Psoas muscle (tissue), 8 donors: Measurements from ENCODE around the gene ZNF236. TPM values are rescaled to one million over a fixed set of nuclear protein-coding genes. Genes with fewer than 3 reads are reported as not detected.

Source experiments
- ATAC-seq, 4 donors: fragments of 200-7000 bp; cut with Tn5 transposase; one replicate each; pipeline ENCODE4 v1.9.1; 2020; ENCODE audit warnings: moderate library complexity in 3 of 4, mild to moderate bottlenecking in 2 of 4
- DNase-seq, 2 donors: peaks; one replicate each; pipeline ENCODE4 v3.0.0-alpha.2; 2020
- H3K27ac ChIP-seq: fragments of 200-600 bp; one replicate; pipeline ENCODE4 v1.8.0; 2022
- H3K27me3 ChIP-seq, 3 donors: fragments of 200-600 bp in 1 of 3; one replicate each; pipeline versions ENCODE4 v1.6.1 to v1.8.0; 2013 to 2022; ENCODE audit warnings: low read length in 2 of 3, mild to moderate bottlenecking in 2 of 3, moderate library complexity in 1 of 3; ENCODE audit not compliant: insufficient read depth in 3 of 3
- H3K36me3 ChIP-seq, 2 donors: fragments of 200-600 bp in 1 of 2; one replicate each; pipeline versions ENCODE4 v1.6.1 to v1.8.0; 2013 to 2022; ENCODE audit warnings: low read depth in 1 of 2, mild to moderate bottlenecking in 1 of 2, moderate library complexity in 1 of 2; ENCODE audit not compliant: insufficient read depth in 1 of 2
- H3K4me1 ChIP-seq: fragments of 200-600 bp; one replicate; pipeline ENCODE4 v1.8.0; 2022
- H3K4me3 ChIP-seq: fragments of 200-600 bp; one replicate; pipeline ENCODE4 v1.8.0; 2022; ENCODE audit warnings: mild to moderate bottlenecking
- H3K9me3 ChIP-seq: fragments of 200-600 bp; one replicate; pipeline ENCODE4 v1.8.0; 2022
- WGBS, 3 donors: extraction: QIAGEN DNeasy Blood & Tissue Kit; methylation state at CpG; one replicate each; pipeline versions ENCODE4 v1.1.6 to v1.1.7; 2013; 5-methylcytosine and 5-hydroxymethylcytosine counted together
- intact Hi-C, 2 donors: fragments of 100-400 bp; cut with DNase I; formaldehyde crosslinking; loops; one replicate each; pipeline versions ENCODE4 v1.11.0 to v1.14.2; 2022
- polyA plus RNA-seq, 3 donors: library from polyadenylated mRNA; stranded (reverse); fragments of 200-250 nt; gene quantifications; one replicate each; pipeline ENCODE4 v1.2.3, GENCODE V29; 2013
- total RNA-seq, 4 donors: library from RNA; stranded (reverse); fragmentation: NEBNext Ultra II Directional in 2 of 4; extraction: Animal tissue kit (Norgen Biotek cat#: 25700) in 2 of 4; gene quantifications; one replicate each; pipeline versions ENCODE4 v1.2.1 to v1.2.4, GENCODE V29; 2021 to 2023
- TF ChIP-seq, protein P1 (sequence below): fragments of 200-600 bp; IDR thresholded peaks from one replicate; pipeline ENCODE4 v1.8.0; 2022; ENCODE audit warnings: antibody characterized with exemption
- donor health status: healthy with polysubstance abuse.
- donor health status: DM: no; HTN: no; CAD: no; lungs with moderate emphysema.
- donor health status: Bipolar disorder and iron deficiency.
- donor health status: healthy.
- donor health status: DM: yes; HTN: yes; CAD: no.
- donor health status: DM: no; HTN: no; CAD: no.
- donor health status: DM: no; HTN: no; CAD: no.
- donor health status: DM: yes; HTN: yes; CAD: no.

ZNF236 gene
- total and polyA plus RNA-seq, 7 donors: 0.76 to 9.4 (median 7.5) TPM

- peak overlapping the region; percentile 76 for H3K27ac ChIP-seq
- 41 to 62% (median 42%) methylated on average over 6 of the region's 6 CpGs for WGBS, 3 donors
- H3K4me3 ChIP-seq: peak overlapping the region; percentile 37
Measured at GRCh38 chr18:77012806-77013541, 190.6 kb downstream of the ZNF236 start.

GRCh38 chr18:77013811-77014521 is 191.6 kb downstream of the ZNF236 start:
- intact Hi-C loops: no loop called here
- peak; percentile 66 to 78 for DNase-seq

More at GRCh38 chr18:77012806-77013541, 190.6 kb downstream of the ZNF236 start:
- no peaks in the 10 kb centered on the region for H3K27me3 ChIP-seq
- H3K9me3 ChIP-seq: no peaks in the 10 kb centered on the region
- intact Hi-C loops: no loop called here
- TF ChIP-seq, protein P1, sequence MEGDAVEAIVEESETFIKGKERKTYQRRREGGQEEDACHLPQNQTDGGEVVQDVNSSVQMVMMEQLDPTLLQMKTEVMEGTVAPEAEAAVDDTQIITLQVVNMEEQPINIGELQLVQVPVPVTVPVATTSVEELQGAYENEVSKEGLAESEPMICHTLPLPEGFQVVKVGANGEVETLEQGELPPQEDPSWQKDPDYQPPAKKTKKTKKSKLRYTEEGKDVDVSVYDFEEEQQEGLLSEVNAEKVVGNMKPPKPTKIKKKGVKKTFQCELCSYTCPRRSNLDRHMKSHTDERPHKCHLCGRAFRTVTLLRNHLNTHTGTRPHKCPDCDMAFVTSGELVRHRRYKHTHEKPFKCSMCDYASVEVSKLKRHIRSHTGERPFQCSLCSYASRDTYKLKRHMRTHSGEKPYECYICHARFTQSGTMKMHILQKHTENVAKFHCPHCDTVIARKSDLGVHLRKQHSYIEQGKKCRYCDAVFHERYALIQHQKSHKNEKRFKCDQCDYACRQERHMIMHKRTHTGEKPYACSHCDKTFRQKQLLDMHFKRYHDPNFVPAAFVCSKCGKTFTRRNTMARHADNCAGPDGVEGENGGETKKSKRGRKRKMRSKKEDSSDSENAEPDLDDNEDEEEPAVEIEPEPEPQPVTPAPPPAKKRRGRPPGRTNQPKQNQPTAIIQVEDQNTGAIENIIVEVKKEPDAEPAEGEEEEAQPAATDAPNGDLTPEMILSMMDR: no peak
- DNase-seq (no peak), ATAC-seq (peak; percentile 45 to 51 (median 48))
- peaks cover 0 to 9% of the 10 kb centered on the region in 2 donors for H3K36me3 ChIP-seq
- peaks cover 39% of the 10 kb centered on the region for H3K4me1 ChIP-seq

GRCh38 chr18:77014538-77014937 is 192.2 kb downstream of the ZNF236 start:
- DNase-seq (peak; percentile 52 to 83), ATAC-seq (peak in 3 of 4 donors; percentile 31 to 58 (median 33))
- Histone ChIP-seq H3K36me3 (peaks cover 0 to 9% of the 10 kb centered on the region in 2 donors), H3K4me1 (peaks cover 39% of the 10 kb centered on the region), H3K9me3 (no peaks in the 10 kb centered on the region), H3K27me3 (no peaks in the 10 kb centered on the region), H3K4me3 (peak overlapping the region; percentile 37), H3K27ac (peak overlapping the region; percentile 76)
- intact Hi-C loops: no loop called here
- WGBS, 3 donors: 50 to 66% (median 51%) methylated on average over 5 of the region's 5 CpGs
- TF ChIP-seq, protein P1: no peak

More at GRCh38 chr18:77013811-77014521, 191.6 kb downstream of the ZNF236 start:
- Histone ChIP-seq H3K4me1 (peaks cover 39% of the 10 kb centered on the region), H3K4me3 (peak overlapping the region; percentile 37), H3K36me3 (peaks cover 0 to 9% of the 10 kb centered on the region in 2 donors), H3K27me3 (no peaks in the 10 kb centered on the region), H3K9me3 (no peaks in the 10 kb centered on the region), H3K27ac (peak overlapping the region; percentile 76)
- TF ChIP-seq, protein P1: no peak
- peak; percentile 91 to 97 (median 94) for ATAC-seq
- WGBS, 3 donors: 32 to 47% (median 43%) methylated on average over 18 of the region's 18 CpGs

- 81 to 90% (median 89%) methylated on average over 4 of the region's 4 CpGs for WGBS, 3 donors
- peaks cover 39% of the 10 kb centered on the region for H3K4me1 ChIP-seq
- peak overlapping the region; percentile 25 for H3K27ac ChIP-seq
- TF ChIP-seq, protein P1: no peak
- no peaks in the 10 kb centered on the region for H3K27me3 ChIP-seq
- intact Hi-C loops: no loop called here
- peaks cover 0 to 9% of the 10 kb centered on the region in 2 donors for H3K36me3 ChIP-seq
- no peak for DNase-seq
- H3K9me3 ChIP-seq: no peaks in the 10 kb centered on the region
- ATAC-seq: no peak
- H3K4me3 ChIP-seq: no peak overlapping the region
Measured at GRCh38 chr18:77015169-77015568, 192.8 kb downstream of the ZNF236 start.
